ENCODE measurements around the gene RDH16. TPM values are rescaled to one million over a fixed set of nuclear protein-coding genes. Genes with fewer than 3 reads are reported as not detected.

The RDH16 gene
- total RNA-seq, 1 donor from 2014 or later = not detected

DNA sequence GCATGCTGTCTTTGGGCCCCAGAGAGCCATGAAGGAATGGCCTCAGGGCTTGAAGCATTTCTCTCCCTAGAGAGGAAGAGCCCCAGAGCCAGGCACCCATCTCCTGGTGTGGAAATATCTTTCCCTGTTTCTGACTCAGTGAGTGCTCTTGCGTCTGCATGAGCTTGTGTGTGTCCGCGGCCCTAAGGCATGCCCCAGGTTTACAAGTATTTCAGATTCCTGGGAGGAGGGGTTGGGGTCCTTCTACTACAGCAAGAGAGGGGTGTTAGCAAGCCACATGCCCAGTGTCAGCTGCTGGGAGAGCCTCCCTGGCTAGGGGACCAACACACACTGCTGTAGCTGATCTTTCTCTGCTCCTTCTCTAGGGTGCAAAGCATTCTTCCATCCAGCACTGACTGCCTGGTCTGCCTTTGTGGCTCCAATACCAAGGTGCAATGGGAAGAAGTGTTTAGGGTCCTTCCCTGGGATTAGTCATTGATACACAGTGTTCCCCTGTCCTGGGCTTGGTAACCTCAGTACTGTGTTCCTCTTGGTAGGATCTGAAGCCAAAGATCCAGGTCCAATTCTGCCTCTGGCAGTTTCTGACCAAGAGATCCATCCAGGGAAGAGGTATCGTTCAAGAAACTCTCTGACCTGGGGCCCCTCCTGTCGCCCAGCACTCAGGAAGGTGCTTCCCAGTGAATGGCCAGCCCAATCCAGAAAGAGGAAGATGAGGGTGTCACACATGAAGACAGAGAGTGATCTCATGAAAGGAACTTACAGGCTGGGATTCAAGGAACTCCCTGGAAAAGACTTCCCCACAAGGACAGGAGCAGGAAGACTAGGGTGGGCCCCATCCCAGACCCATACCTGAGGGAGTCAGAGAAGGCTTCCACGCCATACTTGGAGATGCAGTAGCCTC lies 3.1 kb downstream of the RDH16 start:
- no peak overlapping the region for H3K4me3 ChIP-seq (ENCODE audit: low read depth, low read length)
- H3K27me3 ChIP-seq (ENCODE audit: control insufficient read depth, insufficient read depth, low read length) = no peaks in the 10 kb centered on the region
- TF ChIP-seq, protein P1, sequence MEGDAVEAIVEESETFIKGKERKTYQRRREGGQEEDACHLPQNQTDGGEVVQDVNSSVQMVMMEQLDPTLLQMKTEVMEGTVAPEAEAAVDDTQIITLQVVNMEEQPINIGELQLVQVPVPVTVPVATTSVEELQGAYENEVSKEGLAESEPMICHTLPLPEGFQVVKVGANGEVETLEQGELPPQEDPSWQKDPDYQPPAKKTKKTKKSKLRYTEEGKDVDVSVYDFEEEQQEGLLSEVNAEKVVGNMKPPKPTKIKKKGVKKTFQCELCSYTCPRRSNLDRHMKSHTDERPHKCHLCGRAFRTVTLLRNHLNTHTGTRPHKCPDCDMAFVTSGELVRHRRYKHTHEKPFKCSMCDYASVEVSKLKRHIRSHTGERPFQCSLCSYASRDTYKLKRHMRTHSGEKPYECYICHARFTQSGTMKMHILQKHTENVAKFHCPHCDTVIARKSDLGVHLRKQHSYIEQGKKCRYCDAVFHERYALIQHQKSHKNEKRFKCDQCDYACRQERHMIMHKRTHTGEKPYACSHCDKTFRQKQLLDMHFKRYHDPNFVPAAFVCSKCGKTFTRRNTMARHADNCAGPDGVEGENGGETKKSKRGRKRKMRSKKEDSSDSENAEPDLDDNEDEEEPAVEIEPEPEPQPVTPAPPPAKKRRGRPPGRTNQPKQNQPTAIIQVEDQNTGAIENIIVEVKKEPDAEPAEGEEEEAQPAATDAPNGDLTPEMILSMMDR (IDR thresholded peaks at IDR 0.05; ENCODE audit: insufficient read depth, low read length, poor library complexity, severe bottlenecking) = no peak
- no peaks in the 10 kb centered on the region for H3K36me3 ChIP-seq (ENCODE audit: control insufficient read depth, insufficient read depth, low read length)
- no peak for DNase-seq (ENCODE audit: low read depth)

DNA sequence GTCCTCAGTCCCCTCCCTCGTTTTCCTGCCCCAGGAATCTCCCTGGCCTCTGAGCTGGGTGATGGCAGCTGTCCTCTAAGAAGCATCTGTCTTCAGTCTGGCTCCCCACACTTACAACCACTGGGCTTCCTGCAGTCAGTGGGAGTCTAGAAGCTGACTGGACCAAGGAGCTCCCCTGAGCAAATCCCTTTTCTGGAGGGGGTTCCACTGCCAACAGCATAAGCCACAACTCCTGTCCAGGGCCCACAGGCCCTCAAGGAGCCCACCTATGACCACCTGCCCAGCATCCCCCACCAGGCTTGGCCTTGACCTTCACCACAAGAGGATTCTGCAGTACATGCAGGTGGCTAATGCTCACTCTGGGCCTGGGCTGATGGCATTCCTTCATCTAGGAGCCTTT lies 4.1 kb downstream of the RDH16 start:
- no peak overlapping the region for H3K4me3 ChIP-seq (ENCODE audit: low read depth, low read length)
- no peaks in the 10 kb centered on the region for H3K36me3 ChIP-seq (ENCODE audit: control insufficient read depth, insufficient read depth, low read length)
- DNase-seq (ENCODE audit: low read depth) = no peak
- H3K27me3 ChIP-seq (ENCODE audit: control insufficient read depth, insufficient read depth, low read length) = no peaks in the 10 kb centered on the region
- TF ChIP-seq, protein P1 (IDR thresholded peaks at IDR 0.05; ENCODE audit: insufficient read depth, low read length, poor library complexity, severe bottlenecking) = no peak

DNA sequence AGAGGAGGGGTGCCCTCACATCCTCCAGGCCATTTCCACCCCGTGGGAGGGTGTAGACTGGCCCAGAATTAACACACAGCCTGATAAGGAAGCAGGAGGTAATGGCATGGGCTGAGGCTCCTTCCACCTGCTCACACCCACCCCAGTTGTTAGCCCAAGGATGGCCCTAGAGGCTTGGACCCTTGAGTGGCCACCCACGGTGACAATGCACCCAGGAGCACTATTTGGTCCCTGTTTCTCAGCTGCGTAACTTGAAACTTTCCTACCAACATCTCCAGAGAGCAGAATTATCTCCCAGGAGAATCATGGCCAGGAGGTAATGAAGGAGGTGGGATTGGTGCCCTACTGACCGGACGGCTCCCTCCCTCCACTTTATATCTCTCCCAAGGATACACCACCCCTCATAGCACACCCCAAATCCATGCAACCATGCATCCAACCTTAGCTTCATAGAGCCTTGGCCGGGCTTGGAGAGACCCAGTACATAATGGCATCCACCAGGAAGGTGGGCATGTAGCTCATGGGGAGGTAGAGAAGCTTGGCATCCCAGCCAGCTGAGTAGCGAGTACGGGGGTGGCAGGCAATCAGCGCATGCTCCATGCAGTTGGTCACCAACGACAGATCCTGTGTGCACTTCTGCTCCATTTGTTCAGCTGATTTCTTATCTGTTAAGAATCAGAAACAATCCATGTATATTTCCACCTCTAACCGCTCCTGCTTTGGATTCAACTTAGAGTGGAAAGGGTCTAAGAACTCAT lies 5.6 kb downstream of the RDH16 start:
- Histone ChIP-seq H3K27me3 (ENCODE audit: control insufficient read depth, insufficient read depth, low read length) (no peaks in the 10 kb centered on the region), H3K4me3 (ENCODE audit: low read depth, low read length) (no peak overlapping the region), H3K36me3 (ENCODE audit: control insufficient read depth, insufficient read depth, low read length) (no peaks in the 10 kb centered on the region)
- no peak for DNase-seq (ENCODE audit: low read depth)
- TF ChIP-seq, protein P1 (IDR thresholded peaks at IDR 0.05; ENCODE audit: insufficient read depth, low read length, poor library complexity, severe bottlenecking) = no peak

DNA sequence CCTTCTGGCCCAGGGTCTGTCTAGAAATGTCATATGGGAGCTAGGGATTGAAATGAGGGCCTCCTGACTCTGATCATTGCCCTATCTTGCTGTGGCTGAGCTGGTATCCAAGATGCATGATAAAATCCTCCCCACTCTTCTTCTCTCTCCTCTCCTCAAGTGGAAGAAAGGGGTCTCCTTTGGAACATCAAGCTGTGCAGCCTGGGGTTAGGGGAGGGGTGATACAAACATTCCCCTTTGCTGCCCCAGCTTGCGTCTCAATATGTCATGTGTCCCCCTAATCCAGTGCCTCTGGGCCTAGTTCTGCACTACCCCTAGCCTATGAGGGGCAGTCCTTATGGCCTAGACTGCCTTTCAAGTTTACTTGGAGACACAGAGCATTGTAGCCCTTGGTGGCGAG lies 8.5 kb downstream of the RDH16 start:
- H3K27me3 ChIP-seq (ENCODE audit: control insufficient read depth, insufficient read depth, low read length) = no peaks in the 10 kb centered on the region
- TF ChIP-seq, protein P1 (IDR thresholded peaks at IDR 0.05; ENCODE audit: insufficient read depth, low read length, poor library complexity, severe bottlenecking) = no peak
- no peak for DNase-seq (ENCODE audit: low read depth)
- H3K36me3 ChIP-seq (ENCODE audit: control insufficient read depth, insufficient read depth, low read length) = no peaks in the 10 kb centered on the region
- no peak overlapping the region for H3K4me3 ChIP-seq (ENCODE audit: low read depth, low read length)

DNA sequence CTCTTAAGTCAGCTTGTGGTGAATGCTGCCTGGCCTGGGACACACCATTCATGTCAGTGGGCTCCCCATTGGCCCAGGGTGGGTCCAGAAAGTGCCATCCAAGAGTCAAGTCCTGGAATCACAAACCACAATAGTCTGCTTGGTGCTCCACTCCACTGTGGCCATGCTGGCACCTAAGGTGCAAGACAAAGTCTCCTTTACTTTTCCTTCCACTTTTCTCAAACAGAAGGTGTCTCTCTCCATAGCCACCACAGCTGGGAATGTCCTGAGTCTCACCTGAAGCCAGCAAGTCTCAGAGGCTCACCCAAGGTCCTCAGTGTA lies 9.0 kb downstream of the RDH16 start:
- TF ChIP-seq, protein P1 (IDR thresholded peaks at IDR 0.05; ENCODE audit: insufficient read depth, low read length, poor library complexity, severe bottlenecking) = no peak
- Histone ChIP-seq H3K4me3 (ENCODE audit: low read depth, low read length) (no peak overlapping the region), H3K36me3 (ENCODE audit: control insufficient read depth, insufficient read depth, low read length) (no peaks in the 10 kb centered on the region), H3K27me3 (ENCODE audit: control insufficient read depth, insufficient read depth, low read length) (no peaks in the 10 kb centered on the region)
- DNase-seq (ENCODE audit: low read depth) = no peak
